K562 (cell line): ENCODE results near the gene SLC9A7.

Source experiments
- CAMTA2 ChIP-seq: fragments of 250-450 bp; sonication (Bioruptor Pico); conservative IDR thresholded peaks from 2 replicates; pipeline ENCODE4 v1.5.1; 2022
- CREB1 ChIP-seq, 2 experiments: sonication (generic) in 1 of 2; formaldehyde crosslinking in 1 of 2; IDR thresholded peaks; 2 replicates each; pipeline versions ENCODE4 v1.6.1 to v1.8.0; 2012 to 2022; ENCODE audit warnings: inconsistent platforms in 1 of 2, mild to moderate bottlenecking in 1 of 2, missing genetic modification reagents in 1 of 2, moderate library complexity in 1 of 2
- ESRRA ChIP-seq: fragments of 450-650 bp; IDR thresholded peaks from 2 replicates; pipeline ENCODE4 v1.6.1; 2014; ENCODE audit warnings: low read depth, mild to moderate bottlenecking, moderate library complexity, borderline replicate concordance
- KAT2B ChIP-seq: IDR thresholded peaks from one replicate; pipeline ENCODE4 v1.6.1; 2012; ENCODE audit warnings: low read depth, mild to moderate bottlenecking, control low read depth, inconsistent platforms, low read length, moderate library complexity
- MECOM ChIP-seq: fragments of 250-450 bp; sonication (Bioruptor Pico); IDR thresholded peaks from 2 replicates; pipeline ENCODE4 v1.8.0; 2022; ENCODE audit warnings: inconsistent platforms
- POLR2A ChIP-seq: fragments of 450-650 bp; conservative IDR thresholded peaks from 2 replicates; pipeline ENCODE4 v1.6.1; 2016
- ZNF583 ChIP-seq: fragments of 250-450 bp; sonication (Bioruptor Pico); IDR thresholded peaks from 2 replicates; pipeline ENCODE4 v1.4.0; 2020
- ZNF584 ChIP-seq: fragments of 200-800 bp; sonication (Bioruptor generic); IDR thresholded peaks from 2 replicates; pipeline ENCODE4 v1.6.1; 2016; ENCODE audit warnings: low read depth, mild to moderate bottlenecking, missing genetic modification characterization, missing compliant biosample characterization
- TF ChIP-seq, protein P1 (sequence below): IDR thresholded peaks from 2 replicates; pipeline ENCODE4 v1.6.1; 2014; ENCODE audit warnings: antibody characterized with exemption
- TF ChIP-seq, protein P2 (sequence below), 3 experiments: IDR thresholded peaks in 2 of 3; conservative IDR thresholded peaks in 1 of 3; 2 replicates each; pipeline ENCODE4 v1.5.1; 2011 to 2012; ENCODE audit warnings: low read length in 3 of 3, mild to moderate bottlenecking in 3 of 3, control low read depth in 2 of 3, improper control_type of control experiment in 1 of 3, inconsistent platforms in 1 of 3, low read depth in 1 of 3, mixed read lengths in 1 of 3, moderate library complexity in 1 of 3; ENCODE audit not compliant: insufficient read depth in 2 of 3

GRCh38 chrX:46715997-46716396 is 42.9 kb downstream of the SLC9A7 start:
- TF ChIP-seq, protein P1, sequence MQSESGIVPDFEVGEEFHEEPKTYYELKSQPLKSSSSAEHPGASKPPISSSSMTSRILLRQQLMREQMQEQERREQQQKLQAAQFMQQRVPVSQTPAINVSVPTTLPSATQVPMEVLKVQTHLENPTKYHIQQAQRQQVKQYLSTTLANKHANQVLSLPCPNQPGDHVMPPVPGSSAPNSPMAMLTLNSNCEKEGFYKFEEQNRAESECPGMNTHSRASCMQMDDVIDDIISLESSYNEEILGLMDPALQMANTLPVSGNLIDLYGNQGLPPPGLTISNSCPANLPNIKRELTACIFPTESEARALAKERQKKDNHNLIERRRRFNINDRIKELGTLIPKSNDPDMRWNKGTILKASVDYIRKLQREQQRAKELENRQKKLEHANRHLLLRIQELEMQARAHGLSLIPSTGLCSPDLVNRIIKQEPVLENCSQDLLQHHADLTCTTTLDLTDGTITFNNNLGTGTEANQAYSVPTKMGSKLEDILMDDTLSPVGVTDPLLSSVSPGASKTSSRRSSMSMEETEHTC = no peak
- TF ChIP-seq CAMTA2 (CRISPR knock-in tag) (no peak), CREB1 (IDR thresholded peaks at IDR 0.05) (no peak), CREB1 (CRISPR knock-in tag; IDR thresholded peaks at IDR 0.05) (no peak), ZNF584 (CRISPR knock-in tag) (no peak), KAT2B (no peak), ESRRA (no peak), POLR2A (no peak), ZNF583 (CRISPR knock-in tag) (no peak), MECOM (CRISPR knock-in tag) (no peak)
- TF ChIP-seq, protein P2, sequence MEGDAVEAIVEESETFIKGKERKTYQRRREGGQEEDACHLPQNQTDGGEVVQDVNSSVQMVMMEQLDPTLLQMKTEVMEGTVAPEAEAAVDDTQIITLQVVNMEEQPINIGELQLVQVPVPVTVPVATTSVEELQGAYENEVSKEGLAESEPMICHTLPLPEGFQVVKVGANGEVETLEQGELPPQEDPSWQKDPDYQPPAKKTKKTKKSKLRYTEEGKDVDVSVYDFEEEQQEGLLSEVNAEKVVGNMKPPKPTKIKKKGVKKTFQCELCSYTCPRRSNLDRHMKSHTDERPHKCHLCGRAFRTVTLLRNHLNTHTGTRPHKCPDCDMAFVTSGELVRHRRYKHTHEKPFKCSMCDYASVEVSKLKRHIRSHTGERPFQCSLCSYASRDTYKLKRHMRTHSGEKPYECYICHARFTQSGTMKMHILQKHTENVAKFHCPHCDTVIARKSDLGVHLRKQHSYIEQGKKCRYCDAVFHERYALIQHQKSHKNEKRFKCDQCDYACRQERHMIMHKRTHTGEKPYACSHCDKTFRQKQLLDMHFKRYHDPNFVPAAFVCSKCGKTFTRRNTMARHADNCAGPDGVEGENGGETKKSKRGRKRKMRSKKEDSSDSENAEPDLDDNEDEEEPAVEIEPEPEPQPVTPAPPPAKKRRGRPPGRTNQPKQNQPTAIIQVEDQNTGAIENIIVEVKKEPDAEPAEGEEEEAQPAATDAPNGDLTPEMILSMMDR (IDR thresholded peaks at IDR 0.05 in 2 of 3, conservative IDR thresholded peaks at IDR 0.05 in 1 of 3; ENCODE audit: insufficient read depth in 2 of 3, low read depth in 1 of 3, low read length in 3 of 3) = no peak
